ENCODE measurements around the gene E2F4. TPM values are rescaled to one million over a fixed set of nuclear protein-coding genes. Genes with fewer than 3 reads are reported as not detected.

Gene E2F4
- total and polyA plus RNA-seq, 7 donors, result 40.0 to 85.9 (median 69.8) TPM

GRCh38 chr16:67180166-67180565, 11.8 kb upstream of the E2F4 start:
- intact Hi-C loops (cut with DNase I), result no loop called here
- no peak for TF ChIP-seq POLR2AphosphoS5 (IDR thresholded peaks at IDR 0.05)
- TF ChIP-seq CTCF (IDR thresholded peaks at IDR 0.05), result no peak
- no peak for TF ChIP-seq EP300 (IDR thresholded peaks at IDR 0.05)
- TF ChIP-seq POLR2A (IDR thresholded peaks at IDR 0.05), result no peak
- DNase-seq, result no peak
- H3K27ac ChIP-seq, result no peak overlapping the region
- no peak overlapping the region for H3K4me3 ChIP-seq
- H3K27me3 ChIP-seq, result no peaks in the 10 kb centered on the region
- H3K36me3 ChIP-seq, result no peaks in the 10 kb centered on the region
- H3K4me1 ChIP-seq, result peaks cover 0 to 49% (median 39%) of the 10 kb centered on the region in 4 donors
- no peaks in the 10 kb centered on the region for H3K9me3 ChIP-seq
- 90 to 95% methylated on average over 16 of the region's 16 CpGs for WGBS, 2 donors

GRCh38 chr16:67181346-67181745, 10.6 kb upstream of the E2F4 start:
- H3K27ac ChIP-seq, result peak overlapping the region; percentile 36 to 66 (median 54)
- no peaks in the 10 kb centered on the region for H3K36me3 ChIP-seq
- no peak for TF ChIP-seq CTCF (IDR thresholded peaks at IDR 0.05)
- no peak for TF ChIP-seq EP300 (IDR thresholded peaks at IDR 0.05)
- TF ChIP-seq POLR2AphosphoS5 (IDR thresholded peaks at IDR 0.05), result peak in 1 of 4 donors; percentile 34
- TF ChIP-seq POLR2A (IDR thresholded peaks at IDR 0.05), result no peak
- no peaks in the 10 kb centered on the region for H3K27me3 ChIP-seq
- H3K4me1 ChIP-seq, result peaks cover 0 to 55% (median 47%) of the 10 kb centered on the region in 4 donors
- intact Hi-C loops (cut with DNase I), result no loop called here
- no peaks in the 10 kb centered on the region for H3K9me3 ChIP-seq
- 68 to 91% methylated on average over 2 of the region's 2 CpGs for WGBS, 2 donors
- peak; percentile 86 for DNase-seq
- H3K4me3 ChIP-seq, result no peak overlapping the region

GRCh38 chr16:67182288-67182687, 9.7 kb upstream of the E2F4 start:
- Histone ChIP-seq H3K27ac (peak overlapping the region in 2 of 4 donors; percentile 50 to 66), H3K27me3 (no peaks in the 10 kb centered on the region), H3K36me3 (no peaks in the 10 kb centered on the region), H3K4me1 (peaks cover 0 to 54% (median 46%) of the 10 kb centered on the region in 4 donors), H3K4me3 (no peak overlapping the region), H3K9me3 (no peaks in the 10 kb centered on the region)
- WGBS, 2 donors, result 89 to 90% methylated on average over 2 of the region's 2 CpGs
- DNase-seq, result no peak
- TF ChIP-seq POLR2A (IDR thresholded peaks at IDR 0.05) (no peak), CTCF (IDR thresholded peaks at IDR 0.05) (no peak), POLR2AphosphoS5 (IDR thresholded peaks at IDR 0.05) (no peak), EP300 (IDR thresholded peaks at IDR 0.05) (no peak)
- intact Hi-C loops (cut with DNase I), result no loop called here

GRCh38 chr16:67183284-67183626, 8.7 kb upstream of the E2F4 start:
- Histone ChIP-seq H3K27ac (peak overlapping the region; percentile 91 to 96 (median 94)), H3K9me3 (no peaks in the 10 kb centered on the region), H3K27me3 (no peaks in the 10 kb centered on the region), H3K4me3 (peak overlapping the region; percentile 68 to 79 (median 73)), H3K4me1 (peaks cover 0 to 44% (median 38%) of the 10 kb centered on the region in 4 donors), H3K36me3 (no peaks in the 10 kb centered on the region)
- TF ChIP-seq CTCF (IDR thresholded peaks at IDR 0.05) (no peak), EP300 (IDR thresholded peaks at IDR 0.05) (no peak), POLR2AphosphoS5 (IDR thresholded peaks at IDR 0.05) (no peak)
- no peak for DNase-seq
- intact Hi-C loops (cut with DNase I), result loop anchor here (1.0 kb wide), 1 partner anchor 62 kb away; no protein-coding TSS in a partner anchor
- 4 to 6% methylated on average over 11 of the region's 11 CpGs for WGBS, 2 donors
